ENCODE measurements around the gene HMG20B. TPM values are rescaled to one million over a fixed set of nuclear protein-coding genes. Genes with fewer than 3 reads are reported as not detected.
"Not testable (repeated sequence)": the region's sequence is repeated elsewhere in the genome, so short reads cannot be mapped to it uniquely, and the experiment has no call there.

The HMG20B gene
- total RNA-seq, 1 experiment from 2014 or later: 131 TPM

GRCh38 chr19:3551792-3552095 lies 21.0 kb upstream of the HMG20B start:
- no peak for DNase-seq (ENCODE audit: low spot score)
- in situ Hi-C loops (cut with HindIII; ENCODE audit: low sequenced_read_pairs): no loop called here

- in situ Hi-C loops (cut with HindIII; ENCODE audit: low sequenced_read_pairs): no loop called here
Observed at GRCh38 chr19:3554254-3555083, 18.3 kb upstream of the HMG20B start.

GRCh38 chr19:3555653-3556422 lies 16.9 kb upstream of the HMG20B start:
- no peak for DNase-seq (ENCODE audit: low spot score)
- in situ Hi-C loops (cut with HindIII; ENCODE audit: low sequenced_read_pairs): no loop called here

More at GRCh38 chr19:3554254-3555083, 18.3 kb upstream of the HMG20B start:
- no peak for DNase-seq (ENCODE audit: low spot score)

- DNase-seq (ENCODE audit: low spot score): no peak
- in situ Hi-C loops (cut with HindIII; ENCODE audit: low sequenced_read_pairs): no loop called here
Observed at GRCh38 chr19:3556423-3556977, 16.2 kb upstream of the HMG20B start.

GRCh38 chr19:3556978-3557460 lies 15.7 kb upstream of the HMG20B start:
- DNase-seq (ENCODE audit: low spot score): no peak
- in situ Hi-C loops (cut with HindIII; ENCODE audit: low sequenced_read_pairs): no loop called here

GRCh38 chr19:3557461-3558248 lies 15.1 kb upstream of the HMG20B start, which contains the start of gene MFSD12:
TSS of gene MFSD12 (minus strand) at chr19:3557586. CDS start at chr19:3557403, 183 bp downstream.
- in situ Hi-C loops (cut with HindIII; ENCODE audit: low sequenced_read_pairs): no loop called here
- DNase-seq (ENCODE audit: low spot score): peak; percentile 92

GRCh38 chr19:3563709-3564524 lies 8.8 kb upstream of the HMG20B start:
- no peak for DNase-seq (ENCODE audit: low spot score)
- in situ Hi-C loops (cut with HindIII; ENCODE audit: low sequenced_read_pairs): no loop called here

GRCh38 chr19:3565139-3565538 lies 7.6 kb upstream of the HMG20B start:
- in situ Hi-C loops (cut with HindIII; ENCODE audit: low sequenced_read_pairs): no loop called here
- no peak for DNase-seq (ENCODE audit: low spot score)

GRCh38 chr19:3570042-3570441 lies 2.7 kb upstream of the HMG20B start:
- in situ Hi-C loops (cut with HindIII; ENCODE audit: low sequenced_read_pairs); DNase-seq (ENCODE audit: low spot score): not testable (repeated sequence)

- in situ Hi-C loops (cut with HindIII; ENCODE audit: low sequenced_read_pairs): no loop called here
- no peak for DNase-seq (ENCODE audit: low spot score)
Observed at GRCh38 chr19:3570606-3571011, 2.1 kb upstream of the HMG20B start.

GRCh38 chr19:3572132-3572854 lies 451 bp upstream of the HMG20B start:
- in situ Hi-C loops (cut with HindIII; ENCODE audit: low sequenced_read_pairs): no loop called here
- DNase-seq (ENCODE audit: low spot score): peak; percentile 98

GRCh38 chr19:3573162-3573857 lies 566 bp downstream of the HMG20B start:
- no peak for DNase-seq (ENCODE audit: low spot score)
- in situ Hi-C loops (cut with HindIII; ENCODE audit: low sequenced_read_pairs): no loop called here

GRCh38 chr19:3573858-3574637 lies 1.3 kb downstream of the HMG20B start:
- in situ Hi-C loops (cut with HindIII; ENCODE audit: low sequenced_read_pairs): no loop called here

GRCh38 chr19:3575260-3575741 lies 2.6 kb downstream of the HMG20B start:
- in situ Hi-C loops (cut with HindIII; ENCODE audit: low sequenced_read_pairs): loop anchor here (5.0 kb wide), 1 partner anchor 47 kb away; no protein-coding TSS in a partner anchor
- DNase-seq (ENCODE audit: low spot score): peak; percentile 57

More at GRCh38 chr19:3573858-3574637, 1.3 kb downstream of the HMG20B start:
- DNase-seq (ENCODE audit: low spot score): peak; percentile 67

- DNase-seq (ENCODE audit: low spot score): no peak
- in situ Hi-C loops (cut with HindIII; ENCODE audit: low sequenced_read_pairs): loop anchor here (5.0 kb wide), 1 partner anchor 46 kb away; no protein-coding TSS in a partner anchor
Observed at GRCh38 chr19:3575949-3576673, 3.4 kb downstream of the HMG20B start.

All from G401 (cell line).